ENCODE measurements around the gene C2orf81. TPM values are rescaled to one million over a fixed set of nuclear protein-coding genes. Genes with fewer than 3 reads are reported as not detected.

The C2orf81 gene
- total RNA-seq, 1 donor from 2014 or later: 7.9 TPM

- H3K4me3 Mint-ChIP-seq: no peak overlapping the region
- no peaks in the 10 kb centered on the region for H3K4me1 Mint-ChIP-seq
- H3K36me3 Mint-ChIP-seq (ENCODE audit: low read depth): peaks cover 27% of the 10 kb centered on the region
These were observed 56.6 kb downstream of the C2orf81 start for GRCh38 chr2:74364533-74365505.

More at GRCh38 chr2:74364533-74365505, 56.6 kb downstream of the C2orf81 start:
- H3K27ac Mint-ChIP-seq (ENCODE audit: unreplicated experiment): no peak overlapping the region
- no peak for DNase-seq (ENCODE audit: low read depth, low spot score)
- no peaks in the 10 kb centered on the region for H3K27me3 Mint-ChIP-seq (ENCODE audit: low read depth)
- TF ChIP-seq CTCF (conservative IDR thresholded peaks at IDR 0.05): no peak
- H3K9me3 Mint-ChIP-seq: no peaks in the 10 kb centered on the region

Other genes starting within 250 kb of the C2orf81 start
- gene MOB1A, start 242.7 kb downstream of the C2orf81 start, total RNA-seq: 93.5 and 94.6 TPM in 2 replicates
- gene MTHFD2, start 223.0 kb downstream of the C2orf81 start, total RNA-seq: 95.7 and 101 TPM in 2 replicates
- gene SLC4A5, start 78.2 kb downstream of the C2orf81 start, total RNA-seq: 1.3 and 3.0 TPM in 2 replicates
- 198 and 202 TPM in 2 replicates for gene DCTN1, start 41.3 kb downstream of the C2orf81 start, total RNA-seq
- 56.9 and 57.8 TPM in 2 replicates for gene WDR54, start 111 bp upstream of the C2orf81 start, total RNA-seq
- gene RTKN, start 20.3 kb upstream of the C2orf81 start, total RNA-seq: 61.2 and 62.0 TPM in 2 replicates
- 31.3 and 33.1 TPM in 2 replicates for gene INO80B, start 33.5 kb upstream of the C2orf81 start, total RNA-seq
- 86.7 and 89.7 TPM in 2 replicates for gene WBP1, start 36.8 kb upstream of the C2orf81 start, total RNA-seq
- 53.7 and 56.1 TPM in 2 replicates for gene MOGS, start 43.8 kb upstream of the C2orf81 start, total RNA-seq
- 72.4 and 74.6 TPM in 2 replicates for gene MRPL53, start 51.1 kb upstream of the C2orf81 start, total RNA-seq
- gene CCDC142, start 61.4 kb upstream of the C2orf81 start, total RNA-seq: 34.7 and 35.0 TPM in 2 replicates
- gene TTC31, start 61.5 kb upstream of the C2orf81 start, total RNA-seq: 29.6 and 31.6 TPM in 2 replicates
- gene LBX2, start 78.0 kb upstream of the C2orf81 start, total RNA-seq: 0.28 TPM in 1 of 2 replicates, not detected in the other
- 25.4 and 30.0 TPM in 2 replicates for gene PCGF1, start 86.1 kb upstream of the C2orf81 start, total RNA-seq
- gene TLX2, start 92.8 kb upstream of the C2orf81 start, total RNA-seq: not detected in 2 replicates
- 0.49 and 0.77 TPM in 2 replicates for gene DQX1, start 104.6 kb upstream of the C2orf81 start, total RNA-seq
- 110 and 113 TPM in 2 replicates for gene AUP1, start 108.1 kb upstream of the C2orf81 start, total RNA-seq
- gene HTRA2, start 108.3 kb upstream of the C2orf81 start, total RNA-seq: 44.7 and 45.4 TPM in 2 replicates
- gene LOXL3, start 132.3 kb upstream of the C2orf81 start, total RNA-seq: 28.3 and 30.2 TPM in 2 replicates
- 22.4 TPM in 2 replicates for gene DOK1, start 133.1 kb upstream of the C2orf81 start, total RNA-seq
- gene M1AP, start 226.7 kb upstream of the C2orf81 start, total RNA-seq: 0.45 and 0.77 TPM in 2 replicates
- 11.0 and 12.4 TPM in 2 replicates for gene SEMA4F, start 232.6 kb upstream of the C2orf81 start, total RNA-seq